Spinal cord (tissue), 10 donors: ENCODE measurements around the gene GPR148. TPM values are rescaled to one million over a fixed set of nuclear protein-coding genes. Genes with fewer than 3 reads are reported as not detected.
A peak's percentile ranks its signal among the peaks of the same experiment; 100 is the strongest.

ENCODE experiments used
- DNase-seq, 6 donors: peaks; one replicate each; pipeline versions ENCODE4 v3.0.0 to v3.0.0-alpha.2; 2013 to 2015; ENCODE audit warnings: low spot score in 6 of 6, low read depth in 4 of 6
- H3K27ac ChIP-seq: one replicate; pipeline ENCODE4 v1.5.1; 2013; ENCODE audit warnings: low read depth, low read length, control low read depth
- H3K27me3 ChIP-seq: one replicate; pipeline ENCODE4 v1.6.1; 2013; ENCODE audit warnings: low read length; ENCODE audit not compliant: control insufficient read depth, insufficient read depth
- H3K36me3 ChIP-seq: one replicate; pipeline ENCODE4 v1.6.1; 2013; ENCODE audit warnings: low read length; ENCODE audit not compliant: control insufficient read depth, insufficient read depth
- H3K4me1 ChIP-seq: one replicate; pipeline ENCODE4 v1.6.1; 2013; ENCODE audit warnings: low read length; ENCODE audit not compliant: control insufficient read depth, insufficient read depth
- H3K4me3 ChIP-seq: one replicate; pipeline ENCODE4 v1.5.1; 2013; ENCODE audit warnings: low read depth, low read length, control low read depth
- H3K9me3 ChIP-seq: one replicate; pipeline ENCODE4 v1.6.1; 2013; ENCODE audit warnings: low read length; ENCODE audit not compliant: control insufficient read depth, insufficient read depth
- WGBS: methylation state at CpG from one replicate; pipeline ENCODE4 v1.1.5; 2013; ENCODE audit warnings: missing lambda C conversion rate; ENCODE audit not compliant: insufficient coverage; 5-methylcytosine and 5-hydroxymethylcytosine counted together
- polyA plus RNA-seq, 2 donors: library from polyadenylated mRNA; unstranded; fragments of 120-200 nt; gene quantifications; one replicate each; pipeline ENCODE4 v1.2.1, GENCODE V29; 2013; ENCODE audit not compliant: insufficient read length in 2 of 2
- total RNA-seq, 2 donors: library from RNA; depleted of rRNA in 1 of 2; stranded (reverse); fragments of 120-200 nt in 1 of 2; fragments of >200 nt in 1 of 2; gene quantifications; one replicate each; pipeline versions ENCODE4 v1.2.3 to v1.2.4, GENCODE V29; 2013 to 2014
- donor health status: healthy.

GPR148 gene
- total and polyA plus RNA-seq, 4 donors: 0.33 TPM; not detected in 3

DNA sequence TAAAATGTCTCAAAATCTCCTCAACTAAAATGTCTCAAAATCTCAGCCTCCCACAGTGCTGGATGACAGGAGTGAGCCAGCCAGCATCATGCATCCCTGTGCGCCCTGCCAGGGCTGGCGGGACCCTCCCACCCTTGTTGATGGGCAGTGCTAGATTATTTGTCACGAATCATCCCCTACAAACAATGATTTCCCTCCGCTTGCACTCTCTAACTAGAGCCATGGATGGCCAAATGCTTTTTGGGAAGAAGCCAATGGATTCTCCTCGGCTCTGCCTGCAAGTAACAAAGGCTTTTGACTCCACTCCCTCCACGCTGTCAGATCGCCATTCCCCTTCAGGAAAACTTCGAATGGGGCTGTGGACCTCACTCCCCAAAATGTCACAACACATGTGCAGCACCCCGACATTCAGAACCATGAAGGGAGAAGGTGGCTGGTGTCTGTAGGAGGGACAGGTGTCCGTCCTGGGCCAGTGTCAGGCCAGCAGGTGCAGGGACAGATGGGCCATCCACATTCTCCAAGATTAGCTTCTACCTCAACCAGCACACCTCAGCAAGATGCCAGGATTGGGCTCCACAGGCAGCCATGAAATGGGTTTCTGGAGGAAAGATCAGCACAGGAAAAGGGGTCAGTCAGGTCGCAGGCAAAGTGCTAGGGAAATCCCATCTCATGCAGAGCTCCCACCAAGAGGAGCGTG is 38.0 kb downstream of the GPR148 start:
- no peak overlapping the region for H3K4me3 ChIP-seq
- H3K27me3 ChIP-seq: no peaks in the 10 kb centered on the region
- no peaks in the 10 kb centered on the region for H3K4me1 ChIP-seq
- WGBS: 46% methylated on average over 9 of the region's 12 CpGs
- DNase-seq: peak in 1 of 6 donors; percentile 19
- no peak overlapping the region for H3K27ac ChIP-seq
- peaks cover 37% of the 10 kb centered on the region for H3K36me3 ChIP-seq
- H3K9me3 ChIP-seq: no peaks in the 10 kb centered on the region

DNA sequence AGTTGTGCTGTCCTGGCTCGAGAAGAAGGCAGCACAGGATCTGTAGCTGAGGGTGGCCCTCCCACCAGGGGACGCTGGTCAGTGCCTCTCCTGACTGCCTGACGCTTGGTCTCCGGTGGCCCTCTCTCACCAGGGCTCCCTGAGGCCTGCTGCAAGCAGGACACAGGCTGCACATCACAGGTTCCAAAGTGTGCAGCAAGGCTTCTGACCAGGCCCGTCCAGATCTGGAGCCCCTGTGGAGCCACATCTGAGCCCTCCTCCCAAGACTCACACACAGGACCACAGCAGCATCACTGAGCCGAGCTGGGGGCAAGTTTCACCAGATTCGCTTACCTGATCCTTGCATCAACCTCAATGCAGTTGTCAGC is 38.5 kb downstream of the GPR148 start:
- H3K27me3 ChIP-seq: no peaks in the 10 kb centered on the region
- no peak overlapping the region for H3K27ac ChIP-seq
- H3K4me3 ChIP-seq: no peak overlapping the region
- H3K36me3 ChIP-seq: peaks cover 32% of the 10 kb centered on the region
- no peak for DNase-seq
- WGBS: 52% methylated on average over 5 of the region's 7 CpGs
- H3K9me3 ChIP-seq: no peaks in the 10 kb centered on the region
- H3K4me1 ChIP-seq: no peaks in the 10 kb centered on the region

DNA sequence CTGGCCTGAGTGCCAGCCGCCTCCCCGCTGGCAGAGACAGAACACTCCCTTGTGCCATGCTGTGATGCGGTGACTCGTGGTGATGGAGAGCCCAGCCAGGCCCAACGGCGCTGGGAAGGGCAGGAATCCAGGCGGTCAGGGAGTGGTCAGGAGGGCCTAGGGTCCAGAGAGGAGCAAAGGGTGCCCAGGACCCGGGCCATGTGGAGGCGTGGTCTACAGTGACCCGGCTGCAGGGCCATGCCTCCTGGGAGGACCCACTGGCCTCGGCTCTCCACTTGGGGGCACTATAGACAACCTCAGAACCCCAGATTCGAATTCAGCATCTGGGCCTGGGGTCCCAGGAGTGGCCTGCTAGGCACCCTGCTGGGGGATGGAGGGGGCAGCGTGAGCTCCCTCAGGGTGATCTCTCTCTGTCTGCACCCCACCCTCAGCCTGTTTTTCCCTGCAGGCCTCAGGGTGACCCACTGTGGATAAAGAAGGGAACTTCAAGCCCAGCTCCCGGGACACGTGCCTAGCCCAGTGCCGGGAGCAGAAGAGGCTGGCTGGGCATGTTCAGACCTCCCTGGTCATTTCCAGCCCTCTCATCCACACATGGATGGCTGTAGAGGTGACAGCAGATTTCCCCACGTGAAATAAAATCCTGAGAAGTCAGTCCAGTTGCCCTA is 39.5 kb downstream of the GPR148 start:
- H3K9me3 ChIP-seq: no peaks in the 10 kb centered on the region
- no peak overlapping the region for H3K4me3 ChIP-seq
- H3K27ac ChIP-seq: no peak overlapping the region
- no peak for DNase-seq
- no peaks in the 10 kb centered on the region for H3K4me1 ChIP-seq
- 85% methylated on average over 16 of the region's 17 CpGs for WGBS
- H3K27me3 ChIP-seq: no peaks in the 10 kb centered on the region
- peaks cover 22% of the 10 kb centered on the region for H3K36me3 ChIP-seq

DNA sequence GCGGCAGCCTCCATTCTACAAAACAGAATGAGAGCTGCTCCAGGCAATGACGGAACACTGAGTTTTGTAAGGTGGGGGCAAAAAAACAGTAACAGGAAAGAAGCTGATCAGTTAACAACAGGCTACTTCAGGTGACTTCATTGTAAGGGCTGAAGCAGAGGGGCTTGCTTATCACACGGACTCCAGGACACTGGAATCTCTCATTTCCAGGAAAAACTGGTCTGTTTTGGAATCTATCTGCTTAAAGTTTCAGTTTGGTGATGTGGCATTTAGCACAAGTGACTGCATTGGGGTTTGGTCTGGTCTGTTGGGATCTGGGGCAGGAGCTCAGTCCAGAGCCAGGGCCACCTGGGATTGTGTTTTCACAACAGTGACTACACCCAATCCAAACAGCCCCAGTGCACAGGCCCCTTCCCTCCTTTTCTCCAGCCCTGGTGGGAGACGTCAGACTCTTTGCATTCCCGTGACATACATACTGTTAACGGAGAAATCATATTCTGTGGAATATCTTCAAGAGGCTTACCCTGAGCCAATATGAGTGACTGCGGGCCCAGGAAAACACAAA is 40.6 kb downstream of the GPR148 start:
- Histone ChIP-seq H3K9me3 (no peaks in the 10 kb centered on the region), H3K4me1 (no peaks in the 10 kb centered on the region), H3K4me3 (no peak overlapping the region), H3K27ac (no peak overlapping the region), H3K27me3 (no peaks in the 10 kb centered on the region), H3K36me3 (peaks cover 11% of the 10 kb centered on the region)
- no peak for DNase-seq
- 72% methylated on average over 3 of the region's 7 CpGs for WGBS

DNA sequence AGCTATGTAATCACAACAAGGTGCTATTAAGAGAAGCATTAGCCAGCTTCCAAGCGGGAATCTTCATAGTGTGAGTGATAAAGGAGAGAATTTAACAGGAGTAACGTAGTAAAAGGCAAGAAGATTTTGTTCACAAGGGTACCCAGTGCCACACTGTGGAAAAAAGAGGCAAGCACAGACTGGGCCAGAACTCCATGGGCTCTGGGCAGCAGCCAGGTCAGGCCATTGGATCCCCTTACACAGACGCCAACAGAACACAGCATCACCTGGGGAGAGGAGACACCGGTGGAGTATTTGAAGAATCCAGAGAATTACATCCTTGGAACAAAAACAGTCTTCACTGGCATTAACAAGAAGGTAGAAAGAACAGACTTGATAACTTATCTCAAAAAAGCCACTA is 47.7 kb downstream of the GPR148 start:
- no peak overlapping the region for H3K27ac ChIP-seq
- no peaks in the 10 kb centered on the region for H3K4me1 ChIP-seq
- H3K9me3 ChIP-seq: no peaks in the 10 kb centered on the region
- H3K36me3 ChIP-seq: no peaks in the 10 kb centered on the region
- 40% methylated on average over 1 of the region's 4 CpGs for WGBS
- DNase-seq: peak in 2 of 6 donors; percentile 25 to 38
- H3K27me3 ChIP-seq: no peaks in the 10 kb centered on the region
- H3K4me3 ChIP-seq: no peak overlapping the region

DNA sequence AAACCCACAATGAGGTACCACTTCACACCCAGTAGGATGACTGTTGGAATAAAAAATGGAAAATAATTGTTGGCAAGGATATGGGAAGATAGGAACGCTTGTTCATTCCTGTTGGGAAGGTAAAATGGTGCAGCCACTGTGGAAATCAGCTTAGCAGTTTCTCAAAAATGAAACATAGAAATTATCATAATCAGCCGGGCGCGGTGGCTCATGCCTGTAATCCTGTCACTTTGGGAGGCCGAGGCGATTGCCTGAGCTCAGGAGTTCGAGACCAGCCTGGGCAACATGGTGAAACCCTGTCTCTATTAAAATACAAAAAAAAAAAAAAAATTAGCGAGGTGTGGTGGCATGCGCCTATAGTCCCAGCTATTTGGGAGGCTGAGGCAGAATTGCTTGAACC is 49.9 kb downstream of the GPR148 start:
- no peak for DNase-seq
- 80% methylated on average over 5 of the region's 9 CpGs for WGBS
- Histone ChIP-seq H3K27me3 (no peaks in the 10 kb centered on the region), H3K4me1 (no peaks in the 10 kb centered on the region), H3K36me3 (no peaks in the 10 kb centered on the region), H3K27ac (no peak overlapping the region), H3K4me3 (no peak overlapping the region), H3K9me3 (no peaks in the 10 kb centered on the region)

Other genes starting within 250 kb of the GPR148 start
- under 1 TPM; 0.59 to 0.72 TPM for gene POTEI, start 219.7 kb upstream of the GPR148 start, total RNA-seq
- gene POTEI, start 219.7 kb upstream of the GPR148 start, polyA plus RNA-seq: 1 to 10 TPM in 1 of 2 donors, under 1 TPM in 1; 0.95 to 1.1 TPM
- under 1 TPM; 0.44 to 0.50 TPM for gene CFC1B, start 207.8 kb upstream of the GPR148 start, total RNA-seq
- gene CFC1B, start 207.8 kb upstream of the GPR148 start, polyA plus RNA-seq: under 1 TPM in 1 of 2 donors, not detected in 1; 0.63 TPM
- 1 to 10 TPM; 3.3 to 4.5 TPM for gene CFC1, start 129.5 kb upstream of the GPR148 start, total RNA-seq
- 10 to 100 TPM; 18.7 to 21.4 TPM for gene CFC1, start 129.5 kb upstream of the GPR148 start, polyA plus RNA-seq
- under 1 TPM; 0.10 to 0.11 TPM for gene POTEJ, start 117.6 kb upstream of the GPR148 start, total RNA-seq
- not detected for gene POTEJ, start 117.6 kb upstream of the GPR148 start, polyA plus RNA-seq
- gene AMER3, start 26.5 kb downstream of the GPR148 start, total RNA-seq: 10 to 100 TPM in 1 of 2 donors, 1 to 10 TPM in 1; 4.5 to 11.4 TPM
- 10 to 100 TPM; 11.0 to 11.4 TPM for gene AMER3, start 26.5 kb downstream of the GPR148 start, polyA plus RNA-seq
- gene ARHGEF4, start 107.8 kb downstream of the GPR148 start, total RNA-seq: 10 to 100 TPM; 61.6 to 71.0 TPM
- 100 to 1,000 TPM; 203 to 210 TPM for gene ARHGEF4, start 107.8 kb downstream of the GPR148 start, polyA plus RNA-seq